ENCODE measurements around the gene ALG1. TPM values are rescaled to one million over a fixed set of nuclear protein-coding genes. Genes with fewer than 3 reads are reported as not detected.

Gene ALG1
- total and polyA plus RNA-seq, 2 donors (not counting 3 experiments of a cell fraction or from before 2014, with no cell fraction given), result 33.7 to 46.0 TPM

- H3K27ac ChIP-seq (ENCODE audit: insufficient read depth, low read depth, low read length), result no peak overlapping the region
- peaks cover 4 to 9% of the 10 kb centered on the region in 2 experiments for H3K36me3 ChIP-seq (ENCODE audit: control insufficient read depth in 2 of 2, extremely low read depth in 1 of 2, insufficient read depth in 2 of 2, low read length in 2 of 2)
- no peaks in the 10 kb centered on the region for H3K9me1 ChIP-seq (replicated peaks; ENCODE audit: control insufficient read depth, extremely low read depth, insufficient read depth, low read length)
- dilution Hi-C loops (cut with MboI; ENCODE audit: extremely low pct_ligation_motif_present, low sequenced_read_pairs) (no loop called here), intact Hi-C loops (cut with micrococcal nuclease) (no loop called here)
- no peak overlapping the region for H3K4me3 ChIP-seq (replicated peaks in 1 of 3; ENCODE audit: insufficient read depth in 1 of 3, low read depth in 1 of 3, low read length in 3 of 3)
- H3K4me2 ChIP-seq (ENCODE audit: insufficient read depth, low read length), result no peak overlapping the region
- H3K79me2 ChIP-seq (ENCODE audit: control insufficient read depth, insufficient read depth, low read length), result peaks cover 9% of the 10 kb centered on the region
- POLR2A ChIA-PET, result no interaction called here
- CTCF ChIA-PET, result interaction anchor here (0.7 to 3.2 kb wide), 3 partner anchors 9 to 17 kb away, joined by 3 to 12 read pairs (median 6); no protein-coding TSS in a partner anchor
- H3K9ac ChIP-seq (replicated peaks; ENCODE audit: extremely low read depth, insufficient read depth, low read length), result no peak overlapping the region
- H2AFZ ChIP-seq (ENCODE audit: low read depth, low read length), result no peak overlapping the region
- no peak for DNase-seq (ENCODE audit: low read depth, low spot score)
- no TSS peak for BruUV-seq (replicated peaks)
- H3K27me3 ChIP-seq (ENCODE audit: control insufficient read depth in 2 of 2, insufficient read depth in 2 of 2, low read length in 2 of 2), result no peaks in the 10 kb centered on the region
- FAIRE-seq, result no peak
- H4K20me1 ChIP-seq (replicated peaks; ENCODE audit: control insufficient read depth, extremely low read depth, insufficient read depth, low read length), result no peaks in the 10 kb centered on the region
- TF ChIP-seq, protein P1, sequence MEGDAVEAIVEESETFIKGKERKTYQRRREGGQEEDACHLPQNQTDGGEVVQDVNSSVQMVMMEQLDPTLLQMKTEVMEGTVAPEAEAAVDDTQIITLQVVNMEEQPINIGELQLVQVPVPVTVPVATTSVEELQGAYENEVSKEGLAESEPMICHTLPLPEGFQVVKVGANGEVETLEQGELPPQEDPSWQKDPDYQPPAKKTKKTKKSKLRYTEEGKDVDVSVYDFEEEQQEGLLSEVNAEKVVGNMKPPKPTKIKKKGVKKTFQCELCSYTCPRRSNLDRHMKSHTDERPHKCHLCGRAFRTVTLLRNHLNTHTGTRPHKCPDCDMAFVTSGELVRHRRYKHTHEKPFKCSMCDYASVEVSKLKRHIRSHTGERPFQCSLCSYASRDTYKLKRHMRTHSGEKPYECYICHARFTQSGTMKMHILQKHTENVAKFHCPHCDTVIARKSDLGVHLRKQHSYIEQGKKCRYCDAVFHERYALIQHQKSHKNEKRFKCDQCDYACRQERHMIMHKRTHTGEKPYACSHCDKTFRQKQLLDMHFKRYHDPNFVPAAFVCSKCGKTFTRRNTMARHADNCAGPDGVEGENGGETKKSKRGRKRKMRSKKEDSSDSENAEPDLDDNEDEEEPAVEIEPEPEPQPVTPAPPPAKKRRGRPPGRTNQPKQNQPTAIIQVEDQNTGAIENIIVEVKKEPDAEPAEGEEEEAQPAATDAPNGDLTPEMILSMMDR (IDR thresholded peaks at IDR 0.05; ENCODE audit: extremely low read depth in 1 of 2, insufficient read depth in 1 of 2, low read depth in 1 of 2, low read length in 2 of 2), result no peak
- no peak for TF ChIP-seq POLR2A (IDR thresholded peaks at IDR 0.05; ENCODE audit: low read depth, low read length)
- TF ChIP-seq JUN (IDR thresholded peaks at IDR 0.05; ENCODE audit: borderline replicate concordance, insufficient read depth, insufficient read length, low read depth), result no peak
- TF ChIP-seq GATA2 (IDR thresholded peaks at IDR 0.05; ENCODE audit: insufficient read depth, insufficient read length, low read depth, low read length), result no peak
- TF ChIP-seq MAX (IDR thresholded peaks at IDR 0.05; ENCODE audit: insufficient read depth, insufficient read length), result no peak
- no peak for TF ChIP-seq MYC (IDR thresholded peaks at IDR 0.05; ENCODE audit: low read depth, low read length)
- TF ChIP-seq POLR2AphosphoS5 (IDR thresholded peaks at IDR 0.05; ENCODE audit: insufficient read depth, low read depth, low read length), result no peak
- no peak for TF ChIP-seq FOS (IDR thresholded peaks at IDR 0.05; ENCODE audit: borderline replicate concordance, insufficient read depth, low read length)
- no peak for TF ChIP-seq EZH2 (IDR thresholded peaks at IDR 0.05; ENCODE audit: borderline replicate concordance, low read depth, low read length, severe bottlenecking)
- H3K4me1 ChIP-seq (ENCODE audit: control insufficient read depth, extremely low read depth, insufficient read depth, low read length), result peaks cover 8% of the 10 kb centered on the region
- no peaks in the 10 kb centered on the region for H3K9me3 ChIP-seq (replicated peaks; ENCODE audit: control insufficient read depth, insufficient read depth, low read length)
These were observed 4.0 kb downstream of the ALG1 start for GRCh38 chr16:5075637-5076036.
